Ovary (tissue), 3 donors: ENCODE results near the gene FAM90A26.

Experiments used
- CTCF ChIP-seq, 3 donors: fragments of 450-650 bp in 2 of 3; fragments of 200-600 bp in 1 of 3; IDR thresholded peaks; one replicate each; pipeline versions ENCODE4 v1.5.1 to v1.8.0; 2016 to 2022; ENCODE audit warnings: antibody characterized with exemption in 3 of 3, mild to moderate bottlenecking in 1 of 3
- POLR2A ChIP-seq: fragments of 450-650 bp; IDR thresholded peaks from one replicate; pipeline ENCODE4 v1.6.1; 2017; ENCODE audit warnings: antibody characterized with exemption, mild to moderate bottlenecking, moderate library complexity
- donor health status: DM: no; HTN: no; CAD: no.

GRCh38 chr4:9153008-9153570, 17.1 kb upstream of the FAM90A26 start:
- peak; percentile 45 for TF ChIP-seq POLR2A
- TF ChIP-seq CTCF (IDR thresholded peaks at IDR 0.05), result peak in 1 of 3 donors; percentile 21
